WTC11 (cell line): ENCODE measurements around the gene LHX3. TPM values are rescaled to one million over a fixed set of nuclear protein-coding genes. Genes with fewer than 3 reads are reported as not detected.

Experiments
- ATAC-seq: fragments of 200-7000 bp; cut with Tn5 transposase; 2 replicates; pipeline ENCODE4 v1.10.0; 2021; ENCODE audit warnings: mild to moderate bottlenecking, moderate library complexity
- CTCF ChIA-PET: fragments of 300-600 bp; sonication (Branson Sonifier 250); formaldehyde crosslinking; loops from one replicate; lab custom pipeline; 2021; ENCODE audit warnings: antibody characterized with exemption; lab: Charles Lee
- POLR2A ChIA-PET: fragments of 350-600 bp; sonication (Branson Sonifier 250); formaldehyde crosslinking; loops from one replicate; lab custom pipeline; 2021; ENCODE audit warnings: antibody characterized with exemption; lab: Charles Lee
- DNase-seq: peaks from one replicate; pipeline ENCODE4 v3.0.0; 2021; ENCODE audit warnings: low spot score
- H3K27ac Mint-ChIP-seq: 2 replicates; pipeline ENCODE4 v1.8.0; 2021; ENCODE audit warnings: mixed read lengths
- H3K27me3 Mint-ChIP-seq: 2 replicates; pipeline ENCODE4 v1.8.0; 2021; ENCODE audit warnings: low read depth, mild to moderate bottlenecking, moderate library complexity, mixed read lengths
- H3K36me3 Mint-ChIP-seq: 2 replicates; pipeline ENCODE4 v1.8.0; 2021; ENCODE audit warnings: mixed read lengths
- H3K4me1 Mint-ChIP-seq: 2 replicates; pipeline ENCODE4 v1.8.0; 2022; ENCODE audit warnings: mixed read lengths
- H3K4me3 Mint-ChIP-seq: 2 replicates; pipeline ENCODE4 v1.8.0; 2021; ENCODE audit warnings: mild to moderate bottlenecking, moderate library complexity, mixed read lengths
- H3K9me3 Mint-ChIP-seq: 2 replicates; pipeline ENCODE4 v1.8.0; 2021; ENCODE audit warnings: mixed read lengths
- ESRRA ChIP-seq: sonication (generic); formaldehyde crosslinking; IDR thresholded peaks from 2 replicates; pipeline ENCODE4 v1.8.1; 2022; ENCODE audit warnings: mild to moderate bottlenecking, missing genetic modification reagents, borderline replicate concordance
- FOXJ3 ChIP-seq: sonication (generic); formaldehyde crosslinking; IDR thresholded peaks from 2 replicates; pipeline ENCODE4 v1.9.0; 2021; ENCODE audit warnings: missing genetic modification reagents, mild to moderate bottlenecking, borderline replicate concordance
- FOXP1 ChIP-seq: sonication (generic); formaldehyde crosslinking; IDR thresholded peaks from 2 replicates; pipeline ENCODE4 v1.8.0; 2022; ENCODE audit warnings: missing genetic modification reagents, mild to moderate bottlenecking, moderate library complexity, borderline replicate concordance
- HMGA2 ChIP-seq: fragments of 250-450 bp; sonication (Bioruptor Pico); IDR thresholded peaks from 2 replicates; pipeline ENCODE4 v1.4.0; 2021; ENCODE audit warnings: mild to moderate bottlenecking, moderate library complexity
- IRF2 ChIP-seq: sonication (generic); formaldehyde crosslinking; IDR thresholded peaks from 2 replicates; pipeline ENCODE4 v1.8.0; 2022; ENCODE audit warnings: low read depth, missing genetic modification reagents, borderline replicate concordance
- JUN ChIP-seq: sonication (generic); formaldehyde crosslinking; IDR thresholded peaks from 2 replicates; pipeline ENCODE4 v1.8.0; 2023; ENCODE audit warnings: mild to moderate bottlenecking, missing genetic modification reagents
- NFYB ChIP-seq: sonication (generic); formaldehyde crosslinking; conservative IDR thresholded peaks from 2 replicates; pipeline ENCODE4 v1.8.0; 2022; ENCODE audit warnings: low read depth, missing genetic modification reagents
- RORB ChIP-seq: fragments of 250-450 bp; sonication (Bioruptor Pico); IDR thresholded peaks from 2 replicates; pipeline ENCODE4 v1.9.0; 2021; ENCODE audit warnings: mild to moderate bottlenecking
- SMAD3 ChIP-seq: sonication (generic); formaldehyde crosslinking; IDR thresholded peaks from 2 replicates; pipeline ENCODE4 v1.8.0; 2022; ENCODE audit warnings: missing genetic modification reagents, mild to moderate bottlenecking, borderline replicate concordance
- SMAD4 ChIP-seq: sonication (generic); formaldehyde crosslinking; IDR thresholded peaks from 2 replicates; pipeline ENCODE4 v1.8.0; 2022; ENCODE audit warnings: mild to moderate bottlenecking, missing genetic modification reagents
- SOX15 ChIP-seq: fragments of 250-450 bp; sonication (Bioruptor Pico); IDR thresholded peaks from 2 replicates; pipeline ENCODE4 v1.9.0; 2021; ENCODE audit warnings: mild to moderate bottlenecking
- SP1 ChIP-seq: sonication (generic); formaldehyde crosslinking; conservative IDR thresholded peaks from 2 replicates; pipeline ENCODE4 v1.8.1; 2022; ENCODE audit warnings: missing genetic modification reagents
- TCF7 ChIP-seq: sonication (generic); formaldehyde crosslinking; IDR thresholded peaks from 2 replicates; pipeline ENCODE4 v1.8.0; 2022; ENCODE audit warnings: mild to moderate bottlenecking, low read depth, missing genetic modification reagents, moderate library complexity
- TEAD1 ChIP-seq: sonication (generic); formaldehyde crosslinking; IDR thresholded peaks from 2 replicates; pipeline ENCODE4 v1.8.0; 2022; ENCODE audit warnings: mild to moderate bottlenecking, missing genetic modification reagents
- ZNF219 ChIP-seq: sonication (generic); formaldehyde crosslinking; IDR thresholded peaks from 2 replicates; pipeline ENCODE4 v1.8.0; 2023; ENCODE audit warnings: missing genetic modification reagents, mild to moderate bottlenecking, borderline replicate concordance
- ZNF263 ChIP-seq: sonication (generic); formaldehyde crosslinking; IDR thresholded peaks from 2 replicates; pipeline ENCODE4 v1.8.1; 2022; ENCODE audit warnings: low read depth, mild to moderate bottlenecking, moderate library complexity, missing genetic modification reagents
- ZNF317 ChIP-seq: sonication (generic); formaldehyde crosslinking; IDR thresholded peaks from 2 replicates; pipeline ENCODE4 v1.8.1; 2023; ENCODE audit warnings: low read depth, mild to moderate bottlenecking, moderate library complexity, missing genetic modification reagents, borderline replicate concordance
- total RNA-seq: library from RNA; stranded (reverse); gene quantifications from 3 replicates; pipeline ENCODE4 v1.2.3, GENCODE V29; 2021
- TF ChIP-seq, protein P1 (sequence below): sonication (generic); formaldehyde crosslinking; IDR thresholded peaks from 2 replicates; pipeline ENCODE4 v1.8.1; 2023; ENCODE audit warnings: mild to moderate bottlenecking, missing genetic modification reagents, moderate library complexity
- TF ChIP-seq, protein P2 (sequence below): sonication (generic); formaldehyde crosslinking; IDR thresholded peaks from 2 replicates; pipeline ENCODE4 v1.8.0; 2022; ENCODE audit warnings: mild to moderate bottlenecking, missing genetic modification reagents
- TF ChIP-seq, protein P3 (sequence below): sonication (generic); formaldehyde crosslinking; IDR thresholded peaks from 2 replicates; pipeline ENCODE4 v1.8.1; 2022; ENCODE audit warnings: low read depth, missing genetic modification reagents, borderline replicate concordance
- TF ChIP-seq, protein P4 (sequence below): sonication (generic); formaldehyde crosslinking; IDR thresholded peaks from 2 replicates; pipeline ENCODE4 v1.8.1; 2022; ENCODE audit warnings: low read depth, mild to moderate bottlenecking, moderate library complexity, missing genetic modification reagents, borderline replicate concordance
- TF ChIP-seq, protein P5 (sequence below): fragments of 250-450 bp; sonication (Bioruptor Pico); IDR thresholded peaks from 2 replicates; pipeline ENCODE4 v1.9.0; 2021; ENCODE audit warnings: mild to moderate bottlenecking

The LHX3 gene
- total RNA-seq, 1 experiment from 2014 or later, result not detected

DNA sequence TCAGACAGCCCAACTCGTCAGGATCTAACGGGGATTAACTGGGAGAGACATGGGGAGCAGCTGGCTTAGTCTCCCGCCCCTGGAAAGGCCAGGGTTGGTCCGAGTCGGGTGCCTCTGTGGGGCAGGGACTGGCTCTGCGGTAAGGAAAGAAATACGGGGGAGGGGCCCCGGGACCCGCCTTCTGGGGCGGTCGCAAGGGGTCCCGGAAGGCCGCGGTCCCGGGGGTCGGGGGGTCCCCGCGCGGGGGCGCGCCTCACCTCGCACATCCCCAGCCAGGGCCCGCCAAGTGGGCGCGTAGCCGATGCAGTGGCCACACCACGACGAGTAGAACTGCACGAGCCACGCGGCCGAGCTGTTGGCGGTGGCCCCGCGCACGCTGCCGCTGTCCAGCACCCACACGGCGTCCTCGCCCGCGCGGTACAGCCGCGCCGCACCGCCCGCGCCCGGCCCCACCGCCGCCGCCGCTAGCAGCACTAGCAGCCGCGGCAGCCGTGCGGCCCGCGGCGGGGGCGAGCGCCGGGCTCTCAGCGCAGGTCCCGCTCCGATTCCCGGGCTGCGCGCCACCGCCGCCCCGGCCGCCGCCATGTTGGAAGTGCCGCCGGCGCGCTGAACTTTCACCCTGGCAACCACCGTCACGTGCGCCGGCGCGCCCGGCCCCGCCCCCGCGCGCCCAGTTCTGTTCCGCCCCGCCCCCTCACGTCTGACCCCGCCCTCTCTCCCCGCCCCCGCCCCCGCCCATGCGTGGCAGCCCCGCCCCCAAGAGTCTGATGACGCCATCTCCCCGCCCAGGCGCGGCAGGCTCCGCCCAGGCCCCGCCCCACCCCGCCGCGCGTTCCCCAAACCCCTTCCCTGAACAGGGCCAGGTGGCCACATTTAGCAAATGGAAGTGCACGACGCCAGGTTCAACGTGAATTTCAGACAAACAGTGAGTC lies 40.6 kb upstream of the LHX3 start, which contains the start of gene QSOX2 (continued):
- TF ChIP-seq, protein P1, sequence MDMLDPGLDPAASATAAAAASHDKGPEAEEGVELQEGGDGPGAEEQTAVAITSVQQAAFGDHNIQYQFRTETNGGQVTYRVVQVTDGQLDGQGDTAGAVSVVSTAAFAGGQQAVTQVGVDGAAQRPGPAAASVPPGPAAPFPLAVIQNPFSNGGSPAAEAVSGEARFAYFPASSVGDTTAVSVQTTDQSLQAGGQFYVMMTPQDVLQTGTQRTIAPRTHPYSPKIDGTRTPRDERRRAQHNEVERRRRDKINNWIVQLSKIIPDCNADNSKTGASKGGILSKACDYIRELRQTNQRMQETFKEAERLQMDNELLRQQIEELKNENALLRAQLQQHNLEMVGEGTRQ, result peak; percentile 92
- no peak for TF ChIP-seq TCF7 (CRISPR knock-in tag)

DNA sequence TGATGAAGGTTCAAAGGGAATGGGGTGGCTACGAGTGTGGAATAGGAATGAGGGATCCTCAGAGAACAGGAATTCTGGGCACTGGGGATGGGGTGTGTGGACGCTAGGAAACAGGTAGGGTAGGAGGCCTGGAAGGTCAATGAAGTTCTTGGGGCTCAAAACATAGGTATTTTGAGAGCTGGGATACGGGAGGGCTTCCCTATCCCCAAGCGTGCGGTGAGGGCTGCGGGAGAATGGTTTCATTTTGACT lies 40.0 kb upstream of the LHX3 start:
- CTCF ChIA-PET, result interaction anchor here (1.0 to 1.1 kb wide), 3 partner anchors 11 to 74 kb away, joined by 3 to 4 read pairs (median 3); no protein-coding TSS in a partner anchor
- peak overlapping the region; percentile 92 for H3K4me3 Mint-ChIP-seq
- peaks cover 37% of the 10 kb centered on the region for H3K4me1 Mint-ChIP-seq
- DNase-seq (no peak), ATAC-seq (no peak)
- peaks cover 7% of the 10 kb centered on the region for H3K27me3 Mint-ChIP-seq
- H3K36me3 Mint-ChIP-seq, result no peaks in the 10 kb centered on the region
- no peak for TF ChIP-seq ESRRA (CRISPR knock-in tag)
- TF ChIP-seq SP1 (CRISPR knock-in tag), result no peak
- no peak for TF ChIP-seq SMAD4 (CRISPR knock-in tag)
- no peak for TF ChIP-seq RORB (CRISPR knock-in tag)
- no peak for TF ChIP-seq ZNF317 (CRISPR knock-in tag)
- TF ChIP-seq, protein P2, sequence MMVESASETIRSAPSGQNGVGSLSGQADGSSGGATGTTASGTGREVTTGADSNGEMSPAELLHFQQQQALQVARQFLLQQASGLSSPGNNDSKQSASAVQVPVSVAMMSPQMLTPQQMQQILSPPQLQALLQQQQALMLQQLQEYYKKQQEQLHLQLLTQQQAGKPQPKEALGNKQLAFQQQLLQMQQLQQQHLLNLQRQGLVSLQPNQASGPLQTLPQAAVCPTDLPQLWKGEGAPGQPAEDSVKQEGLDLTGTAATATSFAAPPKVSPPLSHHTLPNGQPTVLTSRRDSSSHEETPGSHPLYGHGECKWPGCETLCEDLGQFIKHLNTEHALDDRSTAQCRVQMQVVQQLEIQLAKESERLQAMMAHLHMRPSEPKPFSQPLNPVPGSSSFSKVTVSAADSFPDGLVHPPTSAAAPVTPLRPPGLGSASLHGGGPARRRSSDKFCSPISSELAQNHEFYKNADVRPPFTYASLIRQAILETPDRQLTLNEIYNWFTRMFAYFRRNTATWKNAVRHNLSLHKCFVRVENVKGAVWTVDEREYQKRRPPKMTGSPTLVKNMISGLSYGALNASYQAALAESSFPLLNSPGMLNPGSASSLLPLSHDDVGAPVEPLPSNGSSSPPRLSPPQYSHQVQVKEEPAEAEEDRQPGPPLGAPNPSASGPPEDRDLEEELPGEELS (CRISPR knock-in tag), result no peak
- TF ChIP-seq HMGA2 (CRISPR knock-in tag), result no peak
- no peak for TF ChIP-seq TEAD1 (CRISPR knock-in tag)
- TF ChIP-seq, protein P3, sequence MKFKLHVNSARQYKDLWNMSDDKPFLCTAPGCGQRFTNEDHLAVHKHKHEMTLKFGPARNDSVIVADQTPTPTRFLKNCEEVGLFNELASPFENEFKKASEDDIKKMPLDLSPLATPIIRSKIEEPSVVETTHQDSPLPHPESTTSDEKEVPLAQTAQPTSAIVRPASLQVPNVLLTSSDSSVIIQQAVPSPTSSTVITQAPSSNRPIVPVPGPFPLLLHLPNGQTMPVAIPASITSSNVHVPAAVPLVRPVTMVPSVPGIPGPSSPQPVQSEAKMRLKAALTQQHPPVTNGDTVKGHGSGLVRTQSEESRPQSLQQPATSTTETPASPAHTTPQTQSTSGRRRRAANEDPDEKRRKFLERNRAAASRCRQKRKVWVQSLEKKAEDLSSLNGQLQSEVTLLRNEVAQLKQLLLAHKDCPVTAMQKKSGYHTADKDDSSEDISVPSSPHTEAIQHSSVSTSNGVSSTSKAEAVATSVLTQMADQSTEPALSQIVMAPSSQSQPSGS (CRISPR knock-in tag), result no peak
- POLR2A ChIA-PET, result no interaction called here
- H3K27ac Mint-ChIP-seq, result peak overlapping the region; percentile 76
- H3K9me3 Mint-ChIP-seq, result no peaks in the 10 kb centered on the region

DNA sequence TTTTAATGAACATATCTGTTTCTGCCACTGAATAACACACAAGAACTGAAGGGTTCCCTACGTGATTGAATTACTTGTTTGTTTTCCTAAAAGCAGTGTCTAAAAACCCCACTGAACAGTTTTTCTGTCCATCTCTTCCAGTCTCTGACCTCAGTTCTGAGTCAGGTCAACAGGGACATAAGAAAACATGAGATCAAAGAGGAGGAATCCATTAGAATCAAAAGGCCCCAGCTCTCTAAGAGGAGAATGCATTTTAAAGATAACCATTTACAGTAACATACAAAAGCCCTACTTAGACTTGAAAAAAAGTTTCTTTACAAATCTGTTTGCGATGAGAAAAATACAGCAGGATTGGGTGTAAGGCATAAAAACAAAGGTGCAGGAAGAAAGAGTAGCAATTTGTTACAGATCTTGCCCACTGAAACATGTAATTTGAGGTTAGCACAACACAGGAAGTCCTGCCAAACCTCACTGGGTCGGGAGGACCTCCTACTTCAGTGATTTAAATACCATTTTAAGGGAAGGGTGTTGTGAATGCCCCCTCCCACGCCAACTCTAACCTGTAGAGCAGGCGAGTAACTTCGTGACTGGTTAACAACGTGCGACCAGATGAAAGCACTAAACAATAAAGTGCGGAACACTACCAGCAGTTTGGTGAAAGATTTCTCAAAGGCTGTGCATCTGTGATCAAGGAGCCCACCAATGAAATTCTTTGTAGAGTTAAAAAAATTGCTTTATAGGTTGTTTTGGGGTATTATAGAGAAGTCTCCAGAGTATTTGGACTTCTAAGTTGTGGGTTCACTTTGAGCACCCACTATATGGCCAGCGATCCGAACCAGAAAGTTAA lies 39.4 kb upstream of the LHX3 start:
- ChIA-PET CTCF (interaction anchor here (1.0 to 1.1 kb wide), 3 partner anchors 23 to 106 kb away, joined by 3 to 4 read pairs (median 4); no protein-coding TSS in a partner anchor), POLR2A (interaction anchor here (0.9 kb wide), 1 partner anchor 23 kb away, joined by 3 read pairs; no protein-coding TSS in a partner anchor)
- H3K4me3 Mint-ChIP-seq, result peak overlapping the region; percentile 92
- H3K27me3 Mint-ChIP-seq, result peaks cover 7% of the 10 kb centered on the region
- no peaks in the 10 kb centered on the region for H3K36me3 Mint-ChIP-seq
- ATAC-seq, result no peak
- TF ChIP-seq TCF7 (CRISPR knock-in tag), result no peak
- TF ChIP-seq FOXJ3 (CRISPR knock-in tag), result no peak
- TF ChIP-seq NFYB, result no peak
- TF ChIP-seq, protein P4, sequence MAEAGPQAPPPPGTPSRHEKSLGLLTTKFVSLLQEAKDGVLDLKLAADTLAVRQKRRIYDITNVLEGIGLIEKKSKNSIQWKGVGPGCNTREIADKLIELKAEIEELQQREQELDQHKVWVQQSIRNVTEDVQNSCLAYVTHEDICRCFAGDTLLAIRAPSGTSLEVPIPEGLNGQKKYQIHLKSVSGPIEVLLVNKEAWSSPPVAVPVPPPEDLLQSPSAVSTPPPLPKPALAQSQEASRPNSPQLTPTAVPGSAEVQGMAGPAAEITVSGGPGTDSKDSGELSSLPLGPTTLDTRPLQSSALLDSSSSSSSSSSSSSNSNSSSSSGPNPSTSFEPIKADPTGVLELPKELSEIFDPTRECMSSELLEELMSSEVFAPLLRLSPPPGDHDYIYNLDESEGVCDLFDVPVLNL (CRISPR knock-in tag), result no peak
- no peak for TF ChIP-seq SOX15 (CRISPR knock-in tag)
- TF ChIP-seq ZNF219, result no peak
- TF ChIP-seq FOXP1 (CRISPR knock-in tag), result no peak
- TF ChIP-seq SMAD3 (CRISPR knock-in tag), result no peak
- TF ChIP-seq JUN (CRISPR knock-in tag), result no peak
- TF ChIP-seq IRF2, result no peak
- no peak for TF ChIP-seq ZNF263 (CRISPR knock-in tag)
- TF ChIP-seq, protein P5, sequence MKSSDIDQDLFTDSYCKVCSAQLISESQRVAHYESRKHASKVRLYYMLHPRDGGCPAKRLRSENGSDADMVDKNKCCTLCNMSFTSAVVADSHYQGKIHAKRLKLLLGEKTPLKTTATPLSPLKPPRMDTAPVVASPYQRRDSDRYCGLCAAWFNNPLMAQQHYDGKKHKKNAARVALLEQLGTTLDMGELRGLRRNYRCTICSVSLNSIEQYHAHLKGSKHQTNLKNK, result no peak
- H3K4me1 Mint-ChIP-seq, result peaks cover 37% of the 10 kb centered on the region
- no peak for DNase-seq
- peak overlapping the region; percentile 76 for H3K27ac Mint-ChIP-seq
- no peaks in the 10 kb centered on the region for H3K9me3 Mint-ChIP-seq
